Liver (tissue), 3 donors: ENCODE data around the gene DAP3.

Experiments
- ATF3 ChIP-seq: IDR thresholded peaks from 2 replicates; pipeline ENCODE4 v1.6.1; 2016; ENCODE audit warnings: antibody characterized with exemption
- CTCF ChIP-seq: fragments of 150-350 bp; IDR thresholded peaks from 2 replicates; pipeline ENCODE4 v1.5.1; 2017; ENCODE audit warnings: improper control_type of control experiment, low read depth, low read length; ENCODE audit not compliant: missing input control
- MAX ChIP-seq: IDR thresholded peaks from 2 replicates; pipeline ENCODE4 v1.6.1; 2016; ENCODE audit warnings: antibody characterized with exemption
- RAD21 ChIP-seq, 2 donors: IDR thresholded peaks; 2 replicates each; pipeline ENCODE4 v1.6.1; 2016; ENCODE audit warnings: antibody characterized with exemption in 2 of 2, mild to moderate bottlenecking in 2 of 2
- YY1 ChIP-seq: IDR thresholded peaks from 2 replicates; pipeline ENCODE4 v1.6.1; 2016; ENCODE audit warnings: antibody characterized with exemption, mild to moderate bottlenecking
- ZBTB33 ChIP-seq: IDR thresholded peaks from 2 replicates; pipeline ENCODE4 v1.6.1; 2016; ENCODE audit warnings: antibody characterized with exemption
- donor health status: healthy.
- donor health status: healthy.

- TF ChIP-seq CTCF (no peak), YY1 (no peak), RAD21 (IDR thresholded peaks at IDR 0.05) (no peak), ZBTB33 (no peak), ATF3 (no peak), MAX (no peak)
Observed at GRCh38 chr1:155681776-155682175, 7.1 kb upstream of the DAP3 start.
